Right hindlimb (tissue), 1 donor: ENCODE results near the gene HS6ST3.
A peak's percentile ranks its signal among the peaks of the same experiment; 100 is the strongest.

Source experiments
- DNase-seq: peaks from one replicate; pipeline ENCODE4 v3.0.0-alpha.2; 2018

Gene HS6ST3

GRCh38 chr13:96553796-96554195 lies 463.9 kb downstream of the HS6ST3 start:
- no peak for DNase-seq

- DNase-seq: no peak
Measured at GRCh38 chr13:96573563-96573962, 483.7 kb downstream of the HS6ST3 start.

- peak; percentile 24 for DNase-seq
Measured at GRCh38 chr13:96575423-96576320, 485.8 kb downstream of the HS6ST3 start.

- no peak for DNase-seq
Measured at GRCh38 chr13:96581741-96582140, 491.8 kb downstream of the HS6ST3 start.

- DNase-seq: no peak
Measured at GRCh38 chr13:96615252-96615651, 525.3 kb downstream of the HS6ST3 start.

- no peak for DNase-seq
Measured at GRCh38 chr13:96617528-96617927, 527.6 kb downstream of the HS6ST3 start.

- no peak for DNase-seq
Measured at GRCh38 chr13:96621634-96622183, 531.8 kb downstream of the HS6ST3 start.

GRCh38 chr13:96629331-96629730 lies 539.4 kb downstream of the HS6ST3 start:
- no peak for DNase-seq

- DNase-seq: no peak
Measured at GRCh38 chr13:96632536-96633320, 542.8 kb downstream of the HS6ST3 start.

GRCh38 chr13:96636001-96636709 lies 546.2 kb downstream of the HS6ST3 start:
- DNase-seq: no peak

- DNase-seq: no peak
Measured at GRCh38 chr13:96637039-96637438, 547.1 kb downstream of the HS6ST3 start.

GRCh38 chr13:96646101-96646500 lies 556.2 kb downstream of the HS6ST3 start:
- no peak for DNase-seq

GRCh38 chr13:96646515-96647211 lies 556.8 kb downstream of the HS6ST3 start:
- no peak for DNase-seq

- DNase-seq: no peak
Measured at GRCh38 chr13:96650301-96650886, 560.5 kb downstream of the HS6ST3 start.

- no peak for DNase-seq
Measured at GRCh38 chr13:96651598-96651997, 561.7 kb downstream of the HS6ST3 start.

- no peak for DNase-seq
Measured at GRCh38 chr13:96652506-96652905, 562.6 kb downstream of the HS6ST3 start.

- DNase-seq: no peak
Measured at GRCh38 chr13:96661612-96662011, 571.7 kb downstream of the HS6ST3 start.

GRCh38 chr13:96662036-96662435 lies 572.1 kb downstream of the HS6ST3 start:
- no peak for DNase-seq

GRCh38 chr13:96667294-96668018 lies 577.5 kb downstream of the HS6ST3 start:
- no peak for DNase-seq

- DNase-seq: no peak
Measured at GRCh38 chr13:96671073-96671472, 581.2 kb downstream of the HS6ST3 start.

GRCh38 chr13:96672016-96672415 lies 582.1 kb downstream of the HS6ST3 start:
- no peak for DNase-seq
